Uterus (tissue), 4 donors: ENCODE measurements around the gene RRP9. TPM values are rescaled to one million over a fixed set of nuclear protein-coding genes. Genes with fewer than 3 reads are reported as not detected.

Source experiments
- DNase-seq, 2 donors: peaks; one replicate each; pipeline ENCODE4 v3.0.0-alpha.2; 2019 to 2020
- H3K27ac ChIP-seq, 2 donors: fragments of 200-600 bp; sonication (generic); 1 replicate in 1 of 2; 2 replicates in 1 of 2; pipeline ENCODE4 v1.5.1; 2016 to 2018
- H3K27me3 ChIP-seq, 2 donors: fragments of 200-600 bp; sonication (generic); one replicate each; pipeline ENCODE4 v1.5.1; 2018 to 2019; ENCODE audit warnings: control low read depth in 1 of 2
- H3K36me3 ChIP-seq, 2 donors: fragments of 200-600 bp; sonication (generic); one replicate each; pipeline ENCODE4 v1.5.1; 2019; ENCODE audit warnings: control low read depth in 1 of 2
- H3K4me1 ChIP-seq, 2 donors: fragments of 200-600 bp; sonication (generic); one replicate each; pipeline ENCODE4 v1.5.1; 2018 to 2019; ENCODE audit warnings: control low read depth in 1 of 2
- H3K4me3 ChIP-seq, 2 donors: fragments of 200-600 bp; sonication (generic); 1 replicate in 1 of 2; 2 replicates in 1 of 2; pipeline ENCODE4 v1.5.1; 2018 to 2019; ENCODE audit warnings: mild to moderate bottlenecking in 1 of 2
- H3K9me3 ChIP-seq, 2 donors: fragments of 200-600 bp; sonication (generic); one replicate each; pipeline ENCODE4 v1.5.1; 2019; ENCODE audit warnings: control low read depth in 1 of 2
- CTCF ChIP-seq, 4 experiments: fragments of 200-600 bp in 2 of 4; fragments of 450-650 bp in 2 of 4; sonication (generic) in 2 of 4; IDR thresholded peaks; one replicate each; pipeline ENCODE4 v1.5.1; 2016 to 2019; ENCODE audit warnings: antibody characterized with exemption in 4 of 4, mild to moderate bottlenecking in 2 of 4, moderate library complexity in 1 of 4
- POLR2A ChIP-seq, 2 donors: fragments of 450-650 bp; IDR thresholded peaks; one replicate each; pipeline ENCODE4 v1.6.1; 2016; ENCODE audit warnings: antibody characterized with exemption in 2 of 2, mild to moderate bottlenecking in 1 of 2, moderate library complexity in 1 of 2
- intact Hi-C: fragments of 100-400 bp; cut with DNase I; formaldehyde crosslinking; loops from one replicate; pipeline ENCODE4 v1.15.1; 2023; ENCODE audit warnings: low total_unique reads
- total RNA-seq, 4 donors: library from RNA; depleted of rRNA in 3 of 4; stranded (reverse); fragments of >200 nt in 3 of 4; gene quantifications; one replicate each; pipeline versions ENCODE4 v1.1.0 to v1.2.4, GENCODE V29; 2014 to 2023
- donor health status: DM: yes; HTN: yes; CAD: no.

RRP9 gene
- total RNA-seq, 4 donors from 2014 or later: 4.4 to 20.5 (median 11.6) TPM

GRCh38 chr3:51937014-51937413 lies 4.7 kb downstream of the RRP9 start:
- intact Hi-C loops: no loop called here
- Histone ChIP-seq H3K9me3 (no peaks in the 10 kb centered on the region), H3K27me3 (no peaks in the 10 kb centered on the region), H3K27ac (no peak overlapping the region), H3K4me1 (peaks cover 0 to 6% of the 10 kb centered on the region in 2 donors), H3K36me3 (no peaks in the 10 kb centered on the region), H3K4me3 (no peak overlapping the region)
- no peak for DNase-seq
- no peak for TF ChIP-seq POLR2A (IDR thresholded peaks at IDR 0.05)
- no peak for TF ChIP-seq CTCF (IDR thresholded peaks at IDR 0.05)

DNA sequence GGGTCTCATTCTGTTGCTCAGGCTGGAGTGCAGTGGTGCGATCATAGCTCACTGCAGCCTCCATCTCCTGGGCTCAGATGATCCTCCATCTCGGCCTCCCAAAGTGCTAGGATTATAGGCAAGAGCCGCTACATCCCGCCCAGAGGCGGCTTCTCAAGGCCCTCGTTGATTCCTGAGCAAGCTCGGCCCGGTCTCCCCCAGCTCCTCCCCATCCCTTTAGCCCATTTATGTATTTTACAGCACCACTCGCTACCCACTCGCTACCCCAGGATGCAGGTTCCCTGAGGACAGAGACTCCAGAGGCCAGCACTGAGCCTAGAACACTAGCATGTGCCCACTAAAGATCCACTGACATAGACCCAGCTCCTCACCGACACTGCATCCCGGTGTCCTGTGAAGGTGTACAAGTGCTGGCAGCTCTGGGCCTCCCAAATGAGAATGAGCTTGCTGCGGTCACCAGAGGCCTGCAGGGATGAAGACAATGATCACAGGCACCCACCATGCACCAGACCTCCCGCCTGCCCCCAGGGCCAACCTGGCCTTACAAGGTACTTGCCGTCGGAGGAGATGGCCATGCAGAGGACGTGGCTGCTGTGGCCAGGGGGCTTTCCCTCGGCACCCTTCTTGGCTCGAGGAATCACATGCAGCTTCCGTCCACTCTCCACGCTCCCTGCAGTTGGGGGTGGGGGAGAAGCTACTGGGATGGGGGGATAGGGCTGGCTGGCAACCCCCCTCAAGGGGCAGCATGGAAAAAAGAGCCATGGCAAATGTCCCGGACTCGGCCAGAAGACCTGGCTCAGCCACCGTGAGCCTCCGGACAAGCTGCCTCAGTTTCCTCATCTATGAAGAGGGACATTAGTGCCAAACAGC lies 5.6 kb downstream of the RRP9 start:
- Histone ChIP-seq H3K4me1 (peaks cover 0 to 4% of the 10 kb centered on the region in 2 donors), H3K36me3 (no peaks in the 10 kb centered on the region), H3K4me3 (no peak overlapping the region), H3K27me3 (no peaks in the 10 kb centered on the region), H3K27ac (no peak overlapping the region), H3K9me3 (no peaks in the 10 kb centered on the region)
- intact Hi-C loops: no loop called here
- no peak for TF ChIP-seq CTCF (IDR thresholded peaks at IDR 0.05)
- DNase-seq: no peak

DNA sequence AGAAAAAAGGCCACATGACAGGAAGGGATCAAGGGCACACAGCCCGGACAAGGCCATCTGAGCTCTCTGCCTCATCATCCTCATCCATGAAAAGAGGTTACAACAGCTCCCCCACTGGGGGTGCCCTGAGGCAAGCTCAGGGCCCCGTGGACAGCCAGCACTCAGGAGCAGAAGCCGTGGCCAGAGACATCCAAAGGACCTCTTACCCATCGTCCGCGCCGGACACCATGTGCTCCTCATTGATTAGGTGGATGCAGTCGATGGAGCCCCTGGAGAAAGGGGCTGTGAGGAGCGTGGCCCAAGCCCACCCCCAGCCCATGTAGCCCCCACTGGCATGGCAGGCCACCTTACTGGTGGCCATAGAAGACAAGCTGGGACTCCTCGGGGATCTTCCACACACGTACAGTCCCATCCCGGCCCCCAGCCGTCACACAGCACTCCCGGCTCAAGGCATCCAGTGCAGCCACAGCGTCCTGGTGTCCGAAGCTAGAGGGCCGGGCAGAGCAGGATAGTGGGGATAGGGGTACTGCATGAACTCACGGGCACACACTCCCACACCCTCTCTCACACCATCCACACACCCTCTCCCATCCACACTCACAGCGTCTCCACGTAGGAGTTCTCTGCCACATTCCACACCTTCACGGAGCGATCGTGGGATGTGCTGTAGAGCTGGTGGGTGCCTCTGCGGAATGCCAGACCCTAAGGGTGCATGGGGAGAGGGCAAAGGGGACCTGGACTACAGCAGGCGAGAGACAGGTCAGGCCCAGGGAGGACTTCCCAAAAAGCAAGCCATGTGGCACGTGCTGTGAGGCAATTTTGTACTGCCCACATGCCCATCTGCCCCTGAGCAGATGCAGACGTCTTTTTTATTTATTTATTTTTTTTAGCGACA lies 6.5 kb downstream of the RRP9 start:
- no peak for DNase-seq
- H3K36me3 ChIP-seq: no peaks in the 10 kb centered on the region

DNA sequence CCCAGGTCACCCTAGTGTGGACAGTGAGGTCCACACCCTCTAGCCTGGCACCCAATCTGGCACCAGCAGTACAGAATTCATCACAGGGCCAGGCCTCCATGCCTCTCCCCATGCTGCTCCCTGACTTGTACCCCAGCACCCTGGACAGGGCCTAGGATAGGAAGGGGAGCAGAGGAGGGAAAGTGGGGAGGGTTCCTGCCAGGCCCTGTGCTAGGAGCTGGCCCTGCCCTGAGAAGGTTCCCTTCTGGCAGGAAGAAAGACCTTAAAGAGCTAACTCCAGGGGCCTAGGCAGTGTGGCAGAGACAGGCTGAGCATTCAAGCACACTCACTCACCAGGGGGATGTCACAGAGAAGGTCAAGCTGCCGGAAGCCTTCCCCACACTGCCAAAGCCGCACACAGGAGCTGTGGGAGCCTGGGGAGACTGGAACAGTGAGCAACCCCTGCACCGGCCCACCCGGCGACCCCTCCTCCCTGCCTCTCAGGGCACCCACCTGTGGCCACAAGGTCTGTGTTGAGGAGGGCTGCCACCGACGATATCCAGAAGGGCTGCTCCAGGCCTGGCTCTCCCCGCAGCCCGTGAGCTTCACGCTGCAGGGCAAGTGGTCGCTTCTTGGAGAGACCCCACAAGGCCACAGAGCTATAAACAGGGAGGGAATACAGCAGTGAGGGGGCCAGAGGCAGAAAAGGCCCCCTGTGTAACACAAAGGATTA lies 7.4 kb downstream of the RRP9 start:
- DNase-seq: no peak
- Histone ChIP-seq H3K4me3 (no peak overlapping the region), H3K27ac (no peak overlapping the region), H3K9me3 (no peaks in the 10 kb centered on the region), H3K4me1 (no peaks in the 10 kb centered on the region), H3K27me3 (no peaks in the 10 kb centered on the region), H3K36me3 (no peaks in the 10 kb centered on the region)
- intact Hi-C loops: no loop called here
- TF ChIP-seq POLR2A (IDR thresholded peaks at IDR 0.05): no peak
- TF ChIP-seq CTCF (IDR thresholded peaks at IDR 0.05): no peak

More for the DNA sequence above, 6.5 kb downstream of the RRP9 start:
- no peak overlapping the region for H3K4me3 ChIP-seq
- intact Hi-C loops: no loop called here
- no peak overlapping the region for H3K27ac ChIP-seq
- H3K9me3 ChIP-seq: no peaks in the 10 kb centered on the region
- no peaks in the 10 kb centered on the region for H3K27me3 ChIP-seq
- TF ChIP-seq CTCF (IDR thresholded peaks at IDR 0.05) (no peak), POLR2A (IDR thresholded peaks at IDR 0.05) (no peak)
- H3K4me1 ChIP-seq: no peaks in the 10 kb centered on the region
